SH-SY5Y (cell line): ENCODE results near the gene NRN1.

Experiments used
- GATA2 ChIP-seq: IDR thresholded peaks from 2 replicates; pipeline ENCODE4 v1.6.1; 2011; ENCODE audit warnings: mild to moderate bottlenecking, low read depth, low read length
- GATA3 ChIP-seq: IDR thresholded peaks from 2 replicates; pipeline ENCODE4 v1.6.1; 2011; ENCODE audit warnings: low read depth, mild to moderate bottlenecking, low read length, moderate library complexity

- TF ChIP-seq GATA3, result no peak
- no peak for TF ChIP-seq GATA2
These were observed 27.1 kb upstream of the NRN1 start for GRCh38 chr6:6033858-6034257.
